ENCODE data around the gene TMPRSS3. TPM values are rescaled to one million over a fixed set of nuclear protein-coding genes. Genes with fewer than 3 reads are reported as not detected.

TMPRSS3 gene
- total RNA-seq, 1 donor from 2014 or later: not detected

GRCh38 chr21:42393443-42393950 is 2.4 kb downstream of the TMPRSS3 start:
- intact Hi-C loops (cut with DNase I): no loop called here
- no peak for DNase-seq (ENCODE audit: low spot score)

- DNase-seq (ENCODE audit: low spot score): peak; percentile 5
- intact Hi-C loops (cut with DNase I): no loop called here
These were observed 3.0 kb downstream of the TMPRSS3 start for GRCh38 chr21:42392731-42393442.

GRCh38 chr21:42391297-42391696 is 4.6 kb downstream of the TMPRSS3 start:
- intact Hi-C loops (cut with DNase I): no loop called here
- peak; percentile 20 for DNase-seq (ENCODE audit: low spot score)

GRCh38 chr21:42390696-42391095 is 5.2 kb downstream of the TMPRSS3 start:
- intact Hi-C loops (cut with DNase I): no loop called here
- DNase-seq (ENCODE audit: low spot score): no peak

- intact Hi-C loops (cut with DNase I): no loop called here
- DNase-seq (ENCODE audit: low spot score): no peak
These were observed 5.7 kb downstream of the TMPRSS3 start for GRCh38 chr21:42390193-42390592.

DNA sequence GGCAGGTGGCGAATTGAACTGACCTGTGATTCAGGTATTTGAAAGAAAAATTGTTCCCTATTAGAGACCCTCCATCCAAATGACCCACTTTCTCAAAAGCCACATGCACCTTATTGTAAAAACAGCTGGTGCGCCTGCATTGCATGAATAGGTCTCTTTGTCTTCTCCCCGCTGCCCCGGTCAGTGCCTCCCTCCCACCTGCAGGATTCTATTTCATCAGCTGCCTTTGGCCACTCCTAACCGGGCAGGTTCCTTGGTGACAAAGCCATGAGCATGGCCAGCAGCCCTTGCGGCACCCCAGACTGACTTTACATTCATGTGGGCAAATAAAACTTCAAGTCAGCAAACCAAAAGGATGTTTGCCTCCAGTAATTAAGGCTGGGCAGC is 6.4 kb downstream of the TMPRSS3 start:
- intact Hi-C loops (cut with DNase I): no loop called here
- DNase-seq (ENCODE audit: low spot score): peak; percentile 27

- intact Hi-C loops (cut with DNase I): no loop called here
- DNase-seq (ENCODE audit: low spot score): peak; percentile 35
These were observed 7.0 kb downstream of the TMPRSS3 start for GRCh38 chr21:42388740-42389448.

GRCh38 chr21:42387843-42388340 is 8.0 kb downstream of the TMPRSS3 start:
- intact Hi-C loops (cut with DNase I): no loop called here
- peak; percentile 36 for DNase-seq (ENCODE audit: low spot score)

DNA sequence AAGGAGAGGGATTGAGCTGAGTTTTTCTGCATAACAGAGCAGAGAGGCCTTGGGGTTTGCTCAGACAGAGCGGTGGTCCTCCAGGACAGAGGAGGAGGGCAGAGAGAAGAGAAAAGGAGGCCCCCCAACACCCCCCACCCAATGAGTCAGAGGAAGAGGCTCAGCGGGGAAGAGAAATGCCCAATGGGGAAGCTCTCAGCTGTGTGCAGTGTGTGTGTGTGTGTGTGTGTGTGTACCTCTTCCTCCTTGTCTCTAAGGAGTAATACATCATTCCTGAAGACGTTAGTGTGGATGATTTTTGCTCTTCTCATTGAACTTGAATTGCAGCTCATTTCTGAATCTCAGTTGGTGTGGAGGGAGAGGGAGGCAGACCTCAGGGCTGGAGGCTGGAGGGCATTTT is 8.7 kb downstream of the TMPRSS3 start:
- no peak for DNase-seq (ENCODE audit: low spot score)
- intact Hi-C loops (cut with DNase I): no loop called here

- DNase-seq (ENCODE audit: low spot score): no peak
These were observed 9.7 kb downstream of the TMPRSS3 start for GRCh38 chr21:42386034-42386591.

GRCh38 chr21:42385619-42386018 is 10.2 kb downstream of the TMPRSS3 start:
- intact Hi-C loops (cut with DNase I): no loop called here
- no peak for DNase-seq (ENCODE audit: low spot score)

More at GRCh38 chr21:42386034-42386591, 9.7 kb downstream of the TMPRSS3 start:
- intact Hi-C loops (cut with DNase I): no loop called here

DNA sequence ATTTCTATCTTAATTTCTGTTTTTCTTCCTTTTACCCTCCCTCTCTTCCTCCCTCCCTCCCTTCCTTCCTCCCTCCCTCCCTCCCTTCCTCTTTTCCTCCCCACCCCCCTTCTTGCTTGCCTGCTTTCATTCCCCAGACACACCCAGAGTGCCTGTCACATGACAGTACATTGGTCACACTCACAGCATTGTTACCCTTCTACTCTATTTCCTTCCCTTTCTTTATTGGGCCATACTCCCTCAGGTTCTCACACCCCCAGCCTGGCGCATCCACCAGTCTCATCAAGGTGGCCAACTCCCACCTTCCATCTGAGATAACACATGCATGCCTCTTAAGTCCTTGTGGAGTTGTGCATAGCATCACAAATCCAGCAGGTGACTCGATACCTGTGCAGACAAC is 10.9 kb downstream of the TMPRSS3 start:
- intact Hi-C loops (cut with DNase I): no loop called here
- DNase-seq (ENCODE audit: low spot score): no peak

DNA sequence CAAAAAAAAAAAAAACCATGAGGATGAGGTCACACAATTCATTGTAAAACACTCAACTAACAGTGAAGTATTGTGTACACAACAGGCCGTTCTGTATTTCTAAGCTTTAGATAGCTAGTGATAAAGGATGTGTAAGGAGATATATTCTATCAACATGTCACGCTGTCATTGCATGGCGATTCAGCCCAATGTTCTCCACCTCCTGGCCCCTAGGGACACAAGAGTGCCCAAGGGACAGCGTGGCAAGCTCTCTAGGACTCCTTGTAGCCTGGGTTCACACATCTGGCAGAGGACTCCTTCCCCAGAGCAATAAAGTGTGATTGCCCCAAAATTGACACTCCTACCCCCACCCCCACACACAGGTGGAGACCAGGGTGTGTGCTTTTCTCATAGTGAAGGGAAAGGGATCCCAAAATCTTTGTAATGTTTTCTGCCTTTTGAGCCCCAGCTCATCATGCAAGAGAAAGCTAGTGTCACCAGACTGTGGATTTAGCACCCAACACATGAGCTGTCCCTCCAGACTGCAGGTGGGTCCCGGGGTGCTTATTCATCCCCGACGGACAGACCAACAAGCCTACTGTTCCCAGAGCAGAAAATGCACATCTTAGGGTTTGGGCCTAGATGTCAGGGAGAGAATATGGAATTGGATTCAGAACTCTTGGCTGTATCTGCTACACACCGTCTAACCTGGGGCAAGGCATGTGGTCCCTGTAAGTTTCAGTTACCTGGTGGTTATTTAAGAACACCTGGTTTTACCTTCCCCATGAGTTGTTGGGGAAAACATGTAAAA is 11.5 kb downstream of the TMPRSS3 start:
- peak; percentile 10 for DNase-seq (ENCODE audit: low spot score)
- intact Hi-C loops (cut with DNase I): no loop called here

DNA sequence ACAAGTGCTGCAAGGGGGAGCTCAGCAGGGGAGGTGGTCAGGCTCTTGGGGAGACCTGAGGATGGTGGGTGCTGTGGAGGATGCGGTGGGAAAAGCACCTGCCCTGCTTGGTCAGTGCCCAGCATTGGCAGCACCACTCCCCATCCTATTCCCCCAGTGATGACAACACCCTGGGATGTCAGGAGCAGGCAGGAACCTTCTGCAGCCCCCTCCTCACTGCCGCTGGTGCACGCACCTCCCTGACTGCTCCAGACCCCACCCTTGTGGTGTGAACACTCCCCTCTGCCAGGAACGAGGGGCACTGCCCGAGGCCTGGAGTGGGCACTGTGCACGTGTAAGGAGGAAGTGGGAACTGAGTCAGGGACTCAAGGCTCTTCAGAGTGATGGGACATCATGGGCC is 12.5 kb downstream of the TMPRSS3 start:
- DNase-seq (ENCODE audit: low spot score): no peak
- intact Hi-C loops (cut with DNase I): no loop called here

DNA sequence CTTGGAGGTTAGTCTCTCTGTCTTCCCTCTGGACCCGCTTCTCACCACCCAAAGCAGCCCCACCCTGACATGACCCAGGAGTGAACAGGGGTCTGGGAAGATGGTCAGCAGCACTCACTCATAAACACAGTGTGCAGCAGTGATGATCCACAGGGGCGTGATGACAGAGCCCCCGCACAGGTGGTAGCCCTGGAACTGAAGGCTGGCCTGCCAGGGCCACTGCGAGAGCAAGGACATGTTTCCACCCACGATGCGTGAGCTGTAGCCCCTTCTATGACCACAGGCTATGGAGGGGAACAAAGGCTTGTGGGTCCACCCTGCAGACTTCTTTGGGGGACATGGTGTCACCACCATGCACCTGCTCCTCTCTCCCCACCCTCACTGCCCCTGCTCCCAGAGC is 12.9 kb downstream of the TMPRSS3 start:
- DNase-seq (ENCODE audit: low spot score): no peak
- intact Hi-C loops (cut with DNase I): no loop called here

DNA sequence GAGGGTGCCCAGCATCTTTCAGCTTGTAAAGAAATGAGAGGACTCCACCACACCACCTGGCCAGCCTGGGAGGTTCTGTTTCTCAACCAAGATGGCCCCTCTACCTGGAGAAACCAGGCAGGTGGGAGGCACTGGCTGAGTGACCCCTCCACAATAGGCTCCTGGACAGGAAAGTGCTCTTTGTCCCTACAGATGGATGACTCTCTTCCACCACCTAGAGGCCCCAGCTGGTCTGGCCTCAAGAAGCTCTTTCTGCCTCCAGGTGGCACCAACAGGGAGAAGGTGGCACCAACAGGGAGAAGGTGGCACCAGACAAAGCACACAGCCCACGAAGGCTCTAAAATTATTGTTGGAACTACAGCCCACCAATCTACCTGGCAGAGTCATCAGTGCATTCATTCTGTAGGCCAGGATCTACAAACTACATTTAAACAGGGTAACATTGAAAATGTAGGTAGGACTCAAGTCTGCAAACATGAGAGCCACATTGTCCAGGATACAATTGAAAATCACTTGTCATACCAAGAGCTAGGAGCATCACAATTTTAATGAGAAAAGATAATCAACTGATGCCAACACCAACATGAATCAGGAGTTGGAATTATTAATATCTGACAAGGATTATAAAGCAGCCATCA is 14.4 kb downstream of the TMPRSS3 start:
- no peak for DNase-seq (ENCODE audit: low spot score)
- intact Hi-C loops (cut with DNase I): no loop called here

- DNase-seq (ENCODE audit: low spot score): peak; percentile 35
- intact Hi-C loops (cut with DNase I): no loop called here
These were observed 16.2 kb downstream of the TMPRSS3 start for GRCh38 chr21:42379426-42380215.

DNA sequence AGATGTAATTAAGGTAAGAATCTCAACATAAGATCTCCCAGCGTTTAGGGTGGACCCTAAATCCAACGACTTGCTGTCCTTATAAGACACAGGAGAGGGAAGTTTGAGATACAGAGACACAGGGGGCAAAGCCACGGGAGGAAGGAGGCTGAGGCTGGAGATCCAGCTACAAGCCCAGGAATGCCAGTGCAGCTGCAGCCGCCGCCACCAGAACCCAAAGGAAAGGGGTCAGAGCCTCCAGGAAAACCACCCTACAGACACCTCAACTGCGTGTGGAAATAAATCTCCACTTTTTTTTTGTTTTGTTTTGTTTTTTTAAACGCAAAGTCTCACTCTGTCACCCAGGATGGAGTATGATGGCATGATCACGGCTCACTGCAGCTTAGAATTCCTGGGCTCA is 17.4 kb downstream of the TMPRSS3 start:
- peak; percentile 51 for DNase-seq (ENCODE audit: low spot score)
- intact Hi-C loops (cut with DNase I): no loop called here

DNA sequence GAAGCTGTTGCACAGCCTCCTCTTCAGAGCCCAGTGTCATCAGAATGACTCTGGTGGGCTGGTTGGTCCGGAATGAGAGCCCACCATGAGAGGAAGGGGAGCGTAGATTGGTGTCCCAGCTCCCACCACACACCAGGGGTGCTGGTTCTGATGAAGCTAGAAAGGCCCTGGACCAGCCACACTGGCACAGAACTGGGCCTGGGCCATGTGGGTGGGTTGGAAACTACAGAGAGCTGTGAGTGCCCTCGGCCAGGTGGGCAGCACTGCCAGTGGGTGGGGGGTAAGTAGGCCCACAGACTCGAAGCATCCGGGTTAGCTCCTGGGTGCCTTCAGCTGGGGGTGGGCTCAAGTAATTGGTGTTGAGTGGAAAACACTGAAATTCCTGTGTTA is 17.9 kb downstream of the TMPRSS3 start:
- DNase-seq (ENCODE audit: low spot score): peak; percentile 39

More for the DNA sequence above, 17.9 kb downstream of the TMPRSS3 start:
- intact Hi-C loops (cut with DNase I): no loop called here
